Measurements from ENCODE around the gene PHACTR1. TPM values are rescaled to one million over a fixed set of nuclear protein-coding genes. Genes with fewer than 3 reads are reported as not detected.

The PHACTR1 gene
- polyA plus RNA-seq, 3 donors, result 6.1 to 26.9 (median 7.6) TPM

- H3K4me1 Mint-ChIP-seq, result peaks cover 54% of the 10 kb centered on the region
- peak overlapping the region in 1 of 2 donors; percentile 79 for H3K27ac ChIP-seq (ENCODE audit: low read depth in 1 of 2, low read length in 2 of 2)
- intact Hi-C loops (cut with micrococcal nuclease), result loop anchor here (5.0 kb wide), 2 partner anchors 35 to 40 kb away; no protein-coding TSS in a partner anchor
- peak overlapping the region; percentile 70 for H3K4me2 ChIP-seq (replicated peaks; ENCODE audit: extremely low read depth, low read length, poor library complexity, severe bottlenecking)
- peak overlapping the region in 1 of 2 donors; percentile 40 for H3K4me3 Mint-ChIP-seq
- H3K36me3 Mint-ChIP-seq, result peaks cover 11 to 13% of the 10 kb centered on the region in 2 donors
- H3K36me3 ChIP-seq (replicated peaks in 1 of 2; ENCODE audit: control insufficient read depth in 1 of 2, insufficient read depth in 2 of 2, low read length in 2 of 2), result no peaks in the 10 kb centered on the region
- no CpG with 5 or more reads among the region's 1 CpG for WGBS (ENCODE audit: insufficient coverage)
- peaks cover 0 to 5% (median 3%) of the 10 kb centered on the region in 7 donors for H3K9me3 Mint-ChIP-seq
- H3K9ac ChIP-seq (ENCODE audit: insufficient read depth, low read length, poor library complexity, severe bottlenecking), result no peak overlapping the region
- peak overlapping the region in 1 of 3 experiments; percentile 63 for H3K4me3 ChIP-seq (replicated peaks in 1 of 3; ENCODE audit: low read depth in 2 of 3, low read length in 3 of 3)
- no peaks in the 10 kb centered on the region for H3K27me3 ChIP-seq (ENCODE audit: control insufficient read depth in 2 of 2, insufficient read depth in 2 of 2, low read length in 2 of 2)
- DNase-seq, result peak in 1 of 3 donors; percentile 23
- no peak overlapping the region for H2AFZ ChIP-seq (ENCODE audit: insufficient read depth, low read depth, low read length, poor library complexity, severe bottlenecking)
- H3K27me3 Mint-ChIP-seq (ENCODE audit: low read depth in 3 of 3), result no peaks in the 10 kb centered on the region
- H3K4me1 ChIP-seq (ENCODE audit: control insufficient read depth in 1 of 2, insufficient read depth in 2 of 2, low read length in 2 of 2), result peaks cover 47 to 53% of the 10 kb centered on the region in 2 donors
- peak overlapping the region; percentile 81 to 92 (median 88) for H3K27ac Mint-ChIP-seq
- no peaks in the 10 kb centered on the region for H3K9me3 ChIP-seq (replicated peaks in 1 of 2; ENCODE audit: control insufficient read depth in 1 of 2, insufficient read depth in 1 of 2, low read length in 2 of 2)
- H4K20me1 ChIP-seq (ENCODE audit: insufficient read depth, low read length), result no peaks in the 10 kb centered on the region
- TF ChIP-seq, protein P1, sequence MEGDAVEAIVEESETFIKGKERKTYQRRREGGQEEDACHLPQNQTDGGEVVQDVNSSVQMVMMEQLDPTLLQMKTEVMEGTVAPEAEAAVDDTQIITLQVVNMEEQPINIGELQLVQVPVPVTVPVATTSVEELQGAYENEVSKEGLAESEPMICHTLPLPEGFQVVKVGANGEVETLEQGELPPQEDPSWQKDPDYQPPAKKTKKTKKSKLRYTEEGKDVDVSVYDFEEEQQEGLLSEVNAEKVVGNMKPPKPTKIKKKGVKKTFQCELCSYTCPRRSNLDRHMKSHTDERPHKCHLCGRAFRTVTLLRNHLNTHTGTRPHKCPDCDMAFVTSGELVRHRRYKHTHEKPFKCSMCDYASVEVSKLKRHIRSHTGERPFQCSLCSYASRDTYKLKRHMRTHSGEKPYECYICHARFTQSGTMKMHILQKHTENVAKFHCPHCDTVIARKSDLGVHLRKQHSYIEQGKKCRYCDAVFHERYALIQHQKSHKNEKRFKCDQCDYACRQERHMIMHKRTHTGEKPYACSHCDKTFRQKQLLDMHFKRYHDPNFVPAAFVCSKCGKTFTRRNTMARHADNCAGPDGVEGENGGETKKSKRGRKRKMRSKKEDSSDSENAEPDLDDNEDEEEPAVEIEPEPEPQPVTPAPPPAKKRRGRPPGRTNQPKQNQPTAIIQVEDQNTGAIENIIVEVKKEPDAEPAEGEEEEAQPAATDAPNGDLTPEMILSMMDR (IDR thresholded peaks at IDR 0.05), result no peak
- H3K79me2 ChIP-seq (ENCODE audit: insufficient read depth, low read length), result no peaks in the 10 kb centered on the region
These were observed 546.0 kb downstream of the PHACTR1 start for GRCh38 chr6:13262302-13263230.

DNA sequence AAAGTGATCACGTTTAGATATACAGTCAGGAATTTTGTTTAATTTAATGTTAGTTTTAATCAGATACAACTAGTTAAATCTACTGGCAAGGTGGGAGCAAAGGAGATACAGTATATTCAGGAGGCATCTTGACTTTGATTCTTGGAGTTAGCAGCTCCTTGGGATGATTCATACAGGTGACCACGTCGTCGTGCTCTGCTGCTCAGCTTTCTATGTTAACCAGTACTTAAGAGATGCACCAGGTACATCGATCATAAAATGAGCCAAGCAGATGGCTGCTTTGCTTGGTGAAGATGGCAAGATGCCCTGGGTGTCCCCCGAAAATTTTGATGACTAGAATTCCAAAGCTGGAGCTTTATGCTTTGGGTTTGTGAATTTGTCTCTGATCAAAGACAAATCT is 547.1 kb downstream of the PHACTR1 start:
- TF ChIP-seq, protein P1 (IDR thresholded peaks at IDR 0.05), result no peak
- H3K36me3 Mint-ChIP-seq, result peaks cover 9 to 14% of the 10 kb centered on the region in 2 donors
- intact Hi-C loops (cut with micrococcal nuclease), result loop anchor here (5.0 kb wide), 2 partner anchors 36 to 39 kb away; no protein-coding TSS in a partner anchor
- peaks cover 51% of the 10 kb centered on the region for H3K4me1 Mint-ChIP-seq
- H2AFZ ChIP-seq (ENCODE audit: insufficient read depth, low read depth, low read length, poor library complexity, severe bottlenecking), result no peak overlapping the region
- H3K27ac ChIP-seq (ENCODE audit: low read depth in 1 of 2, low read length in 2 of 2), result no peak overlapping the region
- no peak for DNase-seq
- H3K9me3 ChIP-seq (replicated peaks in 1 of 2; ENCODE audit: control insufficient read depth in 1 of 2, insufficient read depth in 1 of 2, low read length in 2 of 2), result no peaks in the 10 kb centered on the region
- H3K4me1 ChIP-seq (ENCODE audit: control insufficient read depth in 1 of 2, insufficient read depth in 2 of 2, low read length in 2 of 2), result peaks cover 44 to 52% of the 10 kb centered on the region in 2 donors
- no peaks in the 10 kb centered on the region for H3K79me2 ChIP-seq (ENCODE audit: insufficient read depth, low read length)
- WGBS (ENCODE audit: insufficient coverage), result 96% methylated on average over 4 of the region's 6 CpGs
- H3K4me3 Mint-ChIP-seq, result no peak overlapping the region
- H3K27me3 Mint-ChIP-seq (ENCODE audit: low read depth in 3 of 3), result no peaks in the 10 kb centered on the region
- no peaks in the 10 kb centered on the region for H4K20me1 ChIP-seq (ENCODE audit: insufficient read depth, low read length)
- H3K9me3 Mint-ChIP-seq, result peaks cover 0 to 5% (median 3%) of the 10 kb centered on the region in 7 donors
- H3K27ac Mint-ChIP-seq, result no peak overlapping the region
- H3K4me2 ChIP-seq (replicated peaks; ENCODE audit: extremely low read depth, low read length, poor library complexity, severe bottlenecking), result no peak overlapping the region
- no peak overlapping the region for H3K4me3 ChIP-seq (replicated peaks in 1 of 3; ENCODE audit: low read depth in 2 of 3, low read length in 3 of 3)
- no peaks in the 10 kb centered on the region for H3K27me3 ChIP-seq (ENCODE audit: control insufficient read depth in 2 of 2, insufficient read depth in 2 of 2, low read length in 2 of 2)
- no peak overlapping the region for H3K9ac ChIP-seq (ENCODE audit: insufficient read depth, low read length, poor library complexity, severe bottlenecking)
- no peaks in the 10 kb centered on the region for H3K36me3 ChIP-seq (replicated peaks in 1 of 2; ENCODE audit: control insufficient read depth in 1 of 2, insufficient read depth in 2 of 2, low read length in 2 of 2)

Measured in CD14-positive monocyte (primary cell).